Right ventricle myocardium inferior (tissue), 1 donor: Measurements from ENCODE around the gene ATP9B. TPM values are rescaled to one million over a fixed set of nuclear protein-coding genes. Genes with fewer than 3 reads are reported as not detected.
A peak's percentile ranks its signal among the peaks of the same experiment; 100 is the strongest.
"Not testable (repeated sequence)": the region's sequence is repeated elsewhere in the genome, so short reads cannot be mapped to it uniquely, and the experiment has no call there.

Source experiments
- ATAC-seq: fragments of 200-7000 bp; cut with Tn5 transposase; one replicate; pipeline ENCODE4 v1.9.1; 2020; ENCODE audit warnings: mild to moderate bottlenecking, moderate library complexity
- DNase-seq: peaks from one replicate; pipeline ENCODE4 v3.0.0; 2021; ENCODE audit errors: missing footprints
- intact Hi-C: fragments of 100-400 bp; cut with DNase I; formaldehyde crosslinking; loops from one replicate; pipeline ENCODE4 v1.11.0; 2022
- total RNA-seq: library from RNA; stranded (reverse); fragmentation: NEBNext Ultra II Directional; extraction: Animal tissue kit (Norgen Biotek cat#: 25700); gene quantifications from one replicate; pipeline ENCODE4 v1.2.1, GENCODE V29; 2021
- donor health status: DM: no; HTN: yes; CAD: no; lungs with severe emphysema.

ATP9B gene
- total RNA-seq, 1 donor from 2014 or later, result 11.7 TPM

DNA sequence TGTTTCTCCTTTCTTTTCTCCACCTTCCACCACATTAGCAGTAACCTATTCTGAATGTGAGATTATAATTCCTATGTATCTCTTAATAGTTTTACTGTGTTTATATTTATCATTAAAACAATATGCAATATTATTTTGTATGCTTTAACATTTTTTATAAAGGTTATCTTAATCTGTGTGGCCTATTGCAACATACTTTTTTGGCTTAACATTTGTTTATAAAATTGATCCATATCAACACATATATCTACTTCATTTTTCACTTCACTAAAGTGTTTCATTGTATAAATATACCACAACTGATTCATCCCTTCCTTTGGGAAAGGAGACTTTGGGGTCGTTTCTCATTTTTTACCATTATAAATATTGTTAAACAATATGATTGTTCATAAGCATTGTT, 48.6 kb downstream of the ATP9B start:
- intact Hi-C loops, result no loop called here
- DNase-seq, result no peak
- ATAC-seq, result no peak

DNA sequence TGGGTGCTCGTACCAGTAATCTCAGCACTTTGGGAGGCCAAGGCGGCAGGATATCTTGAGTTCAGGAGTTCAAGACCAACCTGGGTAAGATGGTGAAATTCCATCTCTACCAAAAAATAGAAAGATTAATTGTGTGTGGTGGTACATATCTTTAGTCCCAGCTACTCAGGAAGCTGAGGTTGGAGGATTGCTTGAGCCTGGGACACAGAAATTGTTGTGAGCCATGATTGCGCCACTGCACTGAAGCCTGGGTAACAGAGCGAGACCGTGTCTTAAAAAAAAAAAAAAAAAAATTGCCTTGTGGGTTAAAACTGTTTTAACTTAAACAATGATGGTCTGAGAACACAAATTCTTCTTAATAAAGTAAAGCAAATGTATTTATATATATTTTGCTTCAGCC, 49.6 kb downstream of the ATP9B start:
- ATAC-seq, result no peak
- DNase-seq, result no peak
- intact Hi-C loops, result no loop called here

DNA sequence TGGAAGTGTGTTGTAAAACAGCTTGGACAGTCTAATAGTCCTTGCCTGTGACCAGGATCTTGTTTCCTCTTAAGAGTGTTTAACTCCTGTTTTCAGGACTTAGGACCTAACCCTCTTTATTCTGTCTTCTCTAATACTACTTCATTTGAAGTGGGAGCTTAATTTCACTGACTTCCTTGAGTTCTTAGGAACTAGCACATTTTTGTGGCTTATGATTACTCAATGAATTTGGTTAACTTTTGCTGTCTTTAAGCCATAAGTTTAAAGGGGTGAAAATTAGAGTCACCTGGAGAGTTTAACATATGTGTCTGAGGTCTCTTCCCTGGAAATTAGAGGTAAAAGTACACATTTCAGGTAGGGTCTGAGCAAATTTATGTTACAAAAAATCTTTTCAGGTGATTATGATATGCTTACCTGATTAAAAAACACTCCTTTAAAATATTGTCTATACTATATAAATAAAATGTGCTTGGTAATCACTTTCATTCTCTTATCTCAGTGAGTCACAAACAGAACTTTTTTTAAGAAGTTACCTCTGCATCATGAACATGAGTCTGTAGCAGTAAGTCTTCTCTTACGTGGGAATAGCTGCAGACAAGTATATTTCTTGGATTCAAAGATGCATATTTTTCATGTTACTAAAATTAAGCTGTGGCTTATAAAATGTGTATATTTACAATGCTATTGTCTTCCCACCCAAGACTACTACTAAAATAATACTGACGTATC, 52.7 kb downstream of the ATP9B start:
- DNase-seq (no peak), ATAC-seq (no peak)
- intact Hi-C loops, result no loop called here

DNA sequence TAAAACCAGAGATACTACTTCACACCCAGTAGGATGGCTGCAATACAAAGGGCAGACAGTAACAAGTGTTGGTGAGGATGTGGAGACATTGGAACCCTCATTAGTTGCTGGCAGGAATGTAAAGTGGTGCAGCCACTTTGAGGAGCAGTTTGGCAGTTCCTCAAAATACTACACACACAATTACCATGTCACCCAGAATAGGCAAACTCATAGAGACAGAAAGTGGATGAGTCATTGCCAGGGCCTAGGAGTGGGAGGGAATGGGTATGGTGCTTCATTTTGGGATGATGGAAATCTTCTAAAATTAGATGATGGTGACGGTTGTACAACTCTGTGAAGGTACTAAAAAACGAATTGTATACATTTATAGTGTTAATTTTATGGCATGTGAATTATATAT, 54.8 kb downstream of the ATP9B start:
- ATAC-seq (no peak), DNase-seq (no peak)
- intact Hi-C loops, result no loop called here

DNA sequence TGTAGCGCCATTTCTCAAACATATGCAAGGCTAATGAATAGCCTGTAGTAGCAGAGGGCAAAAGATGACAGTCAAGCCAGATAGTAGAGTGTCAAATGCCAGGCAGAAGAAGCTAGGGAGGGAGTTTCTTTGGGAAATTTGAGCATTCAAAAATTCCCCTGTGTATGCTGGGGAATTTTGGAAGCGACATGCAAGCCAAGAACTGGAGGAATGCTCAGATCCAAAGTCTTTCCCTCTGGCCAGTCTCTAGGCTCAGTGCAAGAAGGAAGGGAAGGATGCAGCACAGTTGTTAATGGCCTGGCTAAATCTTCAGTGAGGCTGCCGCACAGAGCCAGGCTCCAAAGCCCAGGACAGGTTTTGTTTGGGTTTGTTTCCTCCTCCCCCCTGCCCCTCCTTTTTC, 59.9 kb downstream of the ATP9B start:
- DNase-seq (no peak), ATAC-seq (no peak)
- intact Hi-C loops, result no loop called here

DNA sequence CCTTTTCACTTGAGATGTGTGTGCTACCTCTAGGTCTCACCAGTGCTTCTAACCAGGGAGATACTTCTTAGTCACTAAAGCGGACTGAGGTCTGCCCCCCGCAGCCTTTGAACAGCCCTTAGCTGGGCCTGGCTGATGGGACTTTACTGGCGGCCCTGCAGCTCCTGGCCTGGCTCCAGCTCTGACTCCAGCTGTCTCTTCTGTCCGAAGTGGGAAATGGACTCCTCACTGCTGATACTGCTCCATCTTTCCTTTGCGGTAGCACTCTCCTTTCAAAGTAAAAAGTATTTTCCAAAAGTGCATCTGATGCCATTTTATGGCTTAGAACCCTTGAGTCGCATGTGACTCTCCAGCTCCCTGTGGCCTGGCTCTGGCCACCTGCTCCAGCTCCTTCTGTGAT, 64.5 kb downstream of the ATP9B start:
- DNase-seq (no peak), ATAC-seq (no peak)
- intact Hi-C loops, result no loop called here

DNA sequence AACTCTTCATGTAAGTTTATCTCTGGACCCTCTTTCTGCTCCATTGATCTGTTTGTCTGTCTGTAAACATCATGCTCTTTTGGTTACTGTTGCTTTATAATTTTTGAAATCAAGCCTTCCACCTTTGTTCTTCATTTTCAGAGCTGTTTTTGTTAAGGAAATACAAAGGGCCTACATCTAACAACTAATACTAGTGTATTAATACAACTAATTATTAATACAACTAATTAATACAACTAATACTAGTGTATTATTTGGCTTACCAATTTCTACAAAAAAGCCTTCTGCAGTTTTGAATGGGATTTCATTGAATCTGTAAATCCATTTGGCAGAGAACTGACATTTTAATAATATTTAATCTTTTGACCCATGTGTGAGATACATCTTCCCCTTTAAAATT, 66.7 kb downstream of the ATP9B start:
- ATAC-seq (no peak), DNase-seq (no peak)
- intact Hi-C loops, result no loop called here

DNA sequence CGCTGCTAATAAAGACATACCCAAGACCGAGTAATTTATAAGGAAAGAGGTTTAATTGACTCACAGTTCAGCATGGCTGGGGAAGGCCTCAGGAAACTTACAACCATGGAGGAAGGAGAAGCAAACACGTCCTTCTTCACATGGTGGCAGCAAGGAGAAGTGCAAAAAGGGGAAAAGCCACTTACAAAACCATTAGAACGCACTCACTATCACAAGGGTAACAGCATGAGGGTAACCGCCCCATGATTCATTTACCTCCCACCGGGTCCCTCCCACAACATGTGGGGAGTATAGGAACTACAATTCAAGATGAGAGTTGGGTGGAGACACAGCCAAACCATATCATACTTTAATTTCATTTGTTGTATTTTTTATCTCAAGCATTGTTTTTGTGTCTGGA, 67.5 kb downstream of the ATP9B start:
- intact Hi-C loops, result no loop called here
- DNase-seq (no peak), ATAC-seq (no peak)

DNA sequence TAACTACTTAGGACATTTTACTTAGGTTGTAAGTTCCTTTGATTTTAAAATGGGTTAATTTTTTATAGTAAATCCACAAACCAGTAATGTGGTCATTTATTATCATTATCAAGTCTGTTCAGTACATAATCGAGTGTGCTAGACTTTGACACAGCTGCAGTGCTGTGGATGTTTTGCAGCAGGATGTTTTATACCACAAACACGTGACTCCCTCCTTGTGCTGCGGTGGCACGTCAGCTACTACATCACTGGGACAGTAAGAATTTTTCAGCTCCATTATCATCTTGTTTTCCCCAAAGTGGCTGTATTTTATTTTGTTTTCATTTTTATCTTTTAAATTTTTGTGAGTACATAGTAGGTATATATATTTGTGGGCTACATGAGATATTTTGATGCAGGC, 70.0 kb downstream of the ATP9B start:
- ATAC-seq (no peak), DNase-seq (no peak)
- intact Hi-C loops, result no loop called here

DNA sequence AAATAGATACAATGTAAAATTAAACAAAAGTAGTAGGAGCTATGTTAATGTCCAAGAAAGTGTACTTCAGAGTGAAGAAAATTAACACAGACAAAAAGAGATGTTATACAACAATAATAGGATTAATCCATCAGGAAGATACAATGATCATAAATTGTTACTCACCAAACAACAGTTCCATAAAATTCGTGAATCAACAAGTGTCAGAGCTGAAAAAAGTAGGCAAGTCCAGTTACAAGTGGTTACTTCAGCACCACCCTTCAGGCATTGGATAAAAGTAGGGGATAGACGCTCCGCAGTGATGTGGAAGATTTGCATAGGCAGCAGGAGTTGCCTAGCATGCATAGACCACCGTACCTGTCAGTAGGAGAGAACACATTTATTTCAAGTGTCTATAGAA, 77.8 kb downstream of the ATP9B start:
- no peak for ATAC-seq
- intact Hi-C loops, result no loop called here
- DNase-seq, result no peak

DNA sequence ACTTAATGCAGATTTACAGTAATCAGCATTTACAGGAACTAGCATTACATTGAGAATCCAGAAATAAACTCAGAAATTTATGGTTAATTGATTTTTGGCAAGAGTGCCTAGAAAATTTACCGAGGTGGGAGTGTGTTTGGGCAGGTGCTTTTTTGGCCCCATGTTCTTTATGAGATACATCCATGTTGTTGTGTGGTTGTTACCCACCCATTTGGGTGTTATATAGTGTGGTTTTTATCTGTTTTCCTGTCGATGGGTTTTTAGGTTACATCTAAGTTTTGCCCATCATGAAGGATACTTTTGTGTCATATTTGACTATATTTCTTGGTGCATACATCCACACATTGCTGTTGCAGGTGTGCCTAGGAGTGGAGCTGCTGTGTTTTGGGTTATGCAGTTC, 82.0 kb downstream of the ATP9B start:
- ATAC-seq (no peak), DNase-seq (no peak)
- intact Hi-C loops, result no loop called here

DNA sequence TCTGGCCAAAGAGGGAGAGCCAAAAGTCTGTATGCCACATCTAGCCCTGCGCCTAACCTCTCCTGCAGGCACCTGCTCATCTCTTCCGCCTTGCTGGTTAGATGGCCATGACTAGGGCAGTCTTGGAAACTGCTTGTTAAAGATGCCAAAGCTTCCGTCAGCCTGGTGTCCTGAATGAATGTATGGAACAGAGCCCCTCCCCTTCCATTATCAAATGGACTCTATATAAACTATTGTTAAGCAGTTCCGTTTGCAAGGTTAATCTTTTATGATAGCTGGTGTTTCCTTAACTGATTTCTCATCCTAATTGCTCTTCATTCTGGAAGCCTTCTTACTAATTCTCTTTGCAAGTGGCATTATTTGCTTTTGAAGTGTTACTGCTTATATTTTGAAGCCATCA, 87.1 kb downstream of the ATP9B start:
- DNase-seq (no peak), ATAC-seq (no peak)
- intact Hi-C loops, result no loop called here

DNA sequence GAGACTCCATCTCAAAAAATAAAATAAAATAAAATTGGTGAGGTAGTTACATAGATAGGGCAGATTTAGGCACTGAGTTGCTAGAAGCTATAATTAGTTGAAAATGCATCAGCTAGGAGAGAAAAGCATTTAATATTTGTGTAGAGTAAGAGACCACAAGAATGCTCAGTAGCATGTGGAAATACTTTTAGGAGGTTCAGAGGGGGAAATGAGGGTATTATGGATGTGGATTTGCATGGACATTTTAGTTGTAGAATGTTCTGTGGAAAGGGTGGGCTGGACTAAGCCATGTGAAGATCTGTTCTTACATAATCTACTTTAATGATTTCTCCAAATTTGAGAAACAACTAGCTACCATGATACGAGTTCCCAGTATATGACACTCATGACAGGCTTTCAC, 95.5 kb downstream of the ATP9B start:
- intact Hi-C loops, result loop anchor here (10.0 kb wide), 1 partner anchor 620 kb away; no protein-coding TSS in a partner anchor
- DNase-seq, result no peak
- ATAC-seq, result no peak

DNA sequence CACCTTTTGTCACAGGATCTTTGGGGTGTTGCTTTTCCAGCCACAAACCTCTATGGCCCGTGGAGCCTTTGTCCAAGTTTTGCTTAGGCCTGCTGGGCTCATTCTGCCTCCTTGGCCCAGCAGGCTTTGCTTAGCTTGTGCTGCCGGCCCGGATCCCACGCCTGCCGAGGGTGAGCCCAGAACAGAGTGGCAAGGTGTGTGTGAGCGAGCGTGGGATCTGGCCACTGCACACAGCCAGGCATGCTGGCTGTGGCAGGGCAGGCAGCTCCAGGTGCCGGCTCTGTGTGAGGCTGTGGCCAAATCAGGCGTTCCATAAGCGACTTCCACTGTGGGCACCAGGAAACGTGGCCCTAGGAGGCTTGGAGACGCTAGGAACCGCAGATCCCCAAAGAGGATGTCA, 97.5 kb downstream of the ATP9B start:
- intact Hi-C loops, result loop anchor here (10.0 kb wide), 1 partner anchor 622 kb away; no protein-coding TSS in a partner anchor
- DNase-seq, result no peak
- no peak for ATAC-seq

DNA sequence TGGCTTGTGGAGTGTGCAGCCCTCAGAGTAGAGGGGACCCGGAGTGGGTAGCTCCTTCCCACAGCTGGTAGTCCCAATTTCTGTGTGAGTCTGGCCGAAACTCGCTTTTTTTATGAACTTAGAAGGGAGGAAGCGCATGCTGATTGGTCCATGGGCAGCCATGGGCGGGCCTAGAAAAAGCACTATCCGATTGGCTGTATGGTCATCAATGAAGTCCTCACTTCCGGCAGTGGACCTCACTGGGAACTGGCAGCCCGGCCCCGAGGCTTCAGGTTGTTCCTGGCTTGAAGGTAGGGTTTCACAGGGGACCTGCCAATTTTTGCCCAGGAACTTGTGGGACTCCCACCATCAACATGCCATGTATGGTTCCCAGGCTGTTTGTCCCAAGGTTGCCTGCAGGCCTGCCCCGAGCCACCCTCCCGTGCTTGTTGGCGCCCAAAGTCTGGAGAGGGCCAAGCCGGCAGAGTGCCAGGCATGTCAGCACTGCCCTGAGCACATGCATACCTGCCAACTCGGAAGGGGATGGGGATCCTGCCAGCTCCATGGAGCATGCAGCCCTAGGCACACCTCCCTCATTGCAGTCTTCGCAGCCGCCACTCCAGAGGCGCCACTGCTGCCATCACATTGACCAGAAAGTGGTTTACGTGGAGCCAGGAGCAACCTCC, 98.5 kb downstream of the ATP9B start:
- intact Hi-C loops, result loop anchor here (10.0 kb wide), 1 partner anchor 623 kb away; no protein-coding TSS in a partner anchor
- peak; percentile 85 for DNase-seq
- peak; percentile 96 for ATAC-seq

DNA sequence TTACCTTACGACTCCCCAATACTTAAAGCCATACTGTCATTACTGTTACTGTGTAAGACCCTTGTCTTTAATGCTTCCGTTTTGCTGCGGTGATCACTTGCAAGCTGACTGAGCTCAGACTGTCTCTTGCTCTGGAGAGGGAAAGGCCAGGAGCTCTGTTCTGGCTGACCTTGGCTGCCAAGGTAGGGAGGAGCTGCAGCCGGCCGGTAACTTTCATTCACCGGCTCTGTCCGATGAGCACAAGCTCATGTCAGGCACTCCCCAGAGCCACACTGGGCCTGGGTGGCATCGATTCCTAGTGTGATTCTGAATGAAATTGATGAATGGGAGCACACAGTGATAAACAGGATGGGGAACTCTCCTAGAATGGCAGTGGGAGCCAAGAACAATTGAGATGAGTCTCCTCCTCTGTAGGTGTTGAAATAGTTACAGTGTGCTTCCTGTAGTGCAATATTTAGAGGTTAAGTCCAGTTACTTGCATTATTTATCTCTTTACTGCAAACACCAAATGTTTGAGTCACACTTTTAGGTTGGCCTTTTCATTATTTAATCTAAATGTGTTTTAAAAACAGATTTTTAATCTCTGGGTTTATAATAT, 100.9 kb downstream of the ATP9B start:
- intact Hi-C loops, result loop anchor here (10.0 kb wide), 1 partner anchor 625 kb away; no protein-coding TSS in a partner anchor
- DNase-seq, result no peak
- ATAC-seq, result no peak

DNA sequence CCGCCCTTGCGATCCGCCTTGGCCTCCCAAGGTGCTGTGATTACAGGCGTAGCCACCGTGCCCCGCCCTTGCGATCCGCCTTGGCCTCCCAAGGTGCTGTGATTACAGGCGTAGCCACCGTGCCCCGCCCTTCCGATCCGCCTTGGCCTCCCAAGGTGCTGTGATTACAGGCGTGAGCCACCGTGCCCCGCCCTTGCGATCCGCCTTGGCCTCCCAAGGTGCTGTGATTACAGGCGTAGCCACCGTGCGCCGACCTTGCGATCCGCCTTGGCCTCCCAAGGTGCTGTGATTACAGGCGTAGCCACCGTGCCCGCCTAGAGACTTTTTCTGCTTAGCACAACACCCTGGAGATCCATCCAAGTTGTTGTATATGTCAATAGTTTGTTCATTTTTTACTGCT, 103.1 kb downstream of the ATP9B start:
- DNase-seq, intact Hi-C loops, ATAC-seq: not testable (repeated sequence)

DNA sequence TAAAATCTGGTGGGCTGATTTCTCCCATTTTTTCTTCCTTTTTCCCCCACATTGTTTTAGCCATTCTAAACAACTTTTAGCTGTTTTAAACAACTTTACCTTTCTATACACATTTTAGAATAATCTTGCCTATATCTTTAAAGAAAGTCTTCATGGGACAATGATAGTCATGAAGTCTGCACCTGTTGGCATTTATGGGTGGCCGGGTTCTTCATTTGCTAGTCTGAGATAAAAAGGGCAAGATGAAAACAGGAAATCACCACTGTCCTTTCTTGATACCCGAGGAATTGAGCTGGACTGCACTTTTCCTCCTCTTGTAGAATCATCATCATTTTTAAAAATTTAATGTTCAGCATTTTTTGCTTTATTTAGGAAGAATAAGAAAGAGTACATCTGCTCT, 104.5 kb downstream of the ATP9B start:
- intact Hi-C loops, result no loop called here
- ATAC-seq (no peak), DNase-seq (no peak)

DNA sequence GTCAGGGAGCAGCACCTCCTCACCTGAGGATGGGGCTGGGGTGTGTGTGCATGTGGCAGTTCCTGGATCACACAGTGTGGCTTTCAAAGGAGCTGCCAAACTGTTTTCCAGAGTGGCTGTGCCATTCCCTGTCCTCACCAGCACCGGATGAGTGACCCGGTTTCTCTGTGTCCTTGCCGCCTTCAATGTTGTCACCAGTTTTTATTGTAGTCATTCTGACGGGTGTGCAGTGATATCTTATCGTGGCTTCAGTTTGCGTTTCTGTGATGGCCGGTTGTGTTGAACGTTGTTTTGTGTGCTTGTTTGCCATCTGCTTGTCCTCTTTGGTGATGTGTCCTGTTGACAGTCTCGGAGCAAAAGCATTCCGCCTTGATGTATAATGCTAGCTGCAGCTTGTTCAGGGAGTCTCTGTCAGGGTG, 108.9 kb downstream of the ATP9B start:
- ATAC-seq (peak; percentile 73), DNase-seq (no peak)
- intact Hi-C loops, result no loop called here

DNA sequence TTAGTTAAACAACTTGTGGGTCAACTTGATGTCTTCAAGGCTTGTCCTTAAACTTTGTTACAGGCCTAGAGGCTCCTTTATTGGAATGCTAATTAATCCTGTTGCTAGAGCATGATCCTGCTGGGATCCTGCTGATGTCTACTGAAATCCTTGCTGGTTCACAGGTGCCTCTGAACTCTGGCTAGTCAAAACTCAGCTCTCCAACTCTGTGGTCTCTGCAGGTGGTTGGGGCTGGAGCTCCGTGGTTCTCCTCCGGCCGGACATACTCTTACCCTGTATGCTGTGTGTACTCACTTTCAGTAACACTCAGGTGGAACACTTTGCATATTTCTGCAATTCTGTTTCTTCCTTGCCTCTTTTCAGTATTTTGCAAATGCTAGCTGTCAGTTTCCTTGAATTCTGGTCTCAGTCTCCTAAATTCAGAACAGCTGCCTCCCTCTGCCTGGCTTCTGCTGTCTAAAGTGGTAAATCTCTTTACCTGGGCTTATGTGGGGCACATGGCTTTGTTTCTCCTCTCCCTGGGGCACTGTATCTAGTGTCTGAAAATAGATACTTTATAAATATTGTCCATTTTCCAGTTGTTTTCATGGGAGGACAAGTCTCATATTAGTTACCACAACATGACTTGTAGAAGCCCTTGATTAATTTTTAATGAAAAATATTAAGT, 113.0 kb downstream of the ATP9B start:
- intact Hi-C loops, result no loop called here
- ATAC-seq, result no peak

More for the DNA sequence above, 113.0 kb downstream of the ATP9B start:
- DNase-seq, result no peak
